T-cell (primary cell): Measurements from ENCODE around the gene RPP40. TPM values are rescaled to one million over a fixed set of nuclear protein-coding genes. Genes with fewer than 3 reads are reported as not detected.

Experiments
- ATAC-seq, 4 experiments: fragments of 200-7000 bp in 3 of 4; fragments of 150-1000 bp in 1 of 4; cut with Tn5 transposase; replicated peaks in 1 of 4; 1 replicate in 3 of 4; 2 replicates in 1 of 4; pipeline ENCODE4 v1.10.0; 2021; ENCODE audit warnings: moderate library complexity in 3 of 4, mild to moderate bottlenecking in 2 of 4, moderate number of reproducible peaks in 1 of 4
- CTCF ChIA-PET, 2 donors: fragments of 300-600 bp; sonication (Branson Sonifier 250); formaldehyde crosslinking; loops; one replicate each; lab custom pipeline; 2022; ENCODE audit warnings: antibody characterized with exemption in 2 of 2; lab: Charles Lee
- POLR2A ChIA-PET, 2 donors: fragments of 300-600 bp; sonication (Branson Sonifier 250); formaldehyde crosslinking; loops; one replicate each; lab custom pipeline; 2022; ENCODE audit warnings: antibody characterized with exemption in 2 of 2; lab: Charles Lee
- DNase-seq, 35 experiments: peaks; one replicate each; pipeline versions ENCODE4 v3.0.0 to v3.0.0-alpha.2; 2013 to 2023
- H3K27ac ChIP-seq: one replicate; pipeline ENCODE4 v1.5.1; 2013; ENCODE audit warnings: low read length
- H3K27me3 ChIP-seq, 2 experiments: replicated peaks in 1 of 2; 1 replicate in 1 of 2; 2 replicates in 1 of 2; pipeline versions ENCODE4 v1.6.1 to v1.7.0; 2013; ENCODE audit warnings: low read length in 1 of 2, mixed read lengths in 1 of 2; ENCODE audit not compliant: control insufficient read depth in 2 of 2, insufficient read depth in 2 of 2; ENCODE audit errors: extremely low read depth in 1 of 2
- H3K36me3 ChIP-seq, 2 donors: 1 replicate in 1 of 2; 2 replicates in 1 of 2; pipeline versions ENCODE4 v1.6.1 to v1.7.0; 2013; ENCODE audit warnings: low read length in 1 of 2; ENCODE audit not compliant: control insufficient read depth in 2 of 2, insufficient read depth in 1 of 2; ENCODE audit errors: extremely low read depth in 1 of 2
- H3K4me1 ChIP-seq, 2 experiments: 1 replicate in 1 of 2; 2 replicates in 1 of 2; pipeline versions ENCODE4 v1.6.1 to v1.7.0; 2013; ENCODE audit warnings: low read length in 2 of 2, mixed read lengths in 1 of 2; ENCODE audit not compliant: insufficient read depth in 2 of 2, control insufficient read depth in 1 of 2; ENCODE audit errors: extremely low read depth in 1 of 2
- H3K4me3 ChIP-seq, 2 donors: 1 replicate in 1 of 2; 2 replicates in 1 of 2; pipeline versions ENCODE4 v1.5.1 to v1.7.0; 2013; ENCODE audit warnings: mild to moderate bottlenecking in 2 of 2, low read length in 1 of 2, moderate library complexity in 1 of 2; ENCODE audit not compliant: control insufficient read depth in 1 of 2; ENCODE audit errors: extremely low read depth in 1 of 2
- H3K9me3 ChIP-seq: 2 replicates; pipeline ENCODE4 v1.7.0; 2013
- H3K27ac Mint-ChIP-seq, 2 donors: one replicate each; pipeline ENCODE4 v1.8.0; 2020 to 2021; ENCODE audit warnings: mild to moderate bottlenecking in 2 of 2, mixed read lengths in 2 of 2
- H3K27me3 Mint-ChIP-seq, 2 donors: one replicate each; pipeline ENCODE4 v1.8.0; 2021 to 2022; ENCODE audit warnings: mixed read lengths in 2 of 2
- H3K36me3 Mint-ChIP-seq: one replicate; pipeline ENCODE4 v1.8.0; 2021; ENCODE audit warnings: mixed read lengths
- H3K4me1 Mint-ChIP-seq, 3 donors: one replicate each; pipeline ENCODE4 v1.8.0; 2020 to 2022; ENCODE audit warnings: mixed read lengths in 3 of 3, mild to moderate bottlenecking in 1 of 3
- H3K4me3 Mint-ChIP-seq, 3 donors: one replicate each; pipeline ENCODE4 v1.8.0; 2020 to 2022; ENCODE audit warnings: mild to moderate bottlenecking in 3 of 3, mixed read lengths in 3 of 3, moderate library complexity in 3 of 3
- H3K9me3 Mint-ChIP-seq, 3 donors: one replicate each; pipeline ENCODE4 v1.8.0; 2020 to 2022; ENCODE audit warnings: mixed read lengths in 3 of 3
- WGBS: methylation state at CpG from one replicate; pipeline ENCODE4 v1.1.5; 2013; ENCODE audit warnings: missing lambda C conversion rate; ENCODE audit not compliant: insufficient coverage; 5-methylcytosine and 5-hydroxymethylcytosine counted together
- total RNA-seq, 35 experiments: library from RNA in 6 of 35; stranded (reverse) in 6 of 35; fragments of 120-200 nt in 1 of 35; gene quantifications; one replicate each; pipeline versions ENCODE4 v1.2.1 to v1.2.4 and lab custom pipeline; 2013 to 2026

Gene RPP40
- total RNA-seq, 5 donors from 2014 or later (not counting 1 experiment from before 2014, with no cell fraction given): 2.0 to 7.8 (median 4.8) TPM

DNA sequence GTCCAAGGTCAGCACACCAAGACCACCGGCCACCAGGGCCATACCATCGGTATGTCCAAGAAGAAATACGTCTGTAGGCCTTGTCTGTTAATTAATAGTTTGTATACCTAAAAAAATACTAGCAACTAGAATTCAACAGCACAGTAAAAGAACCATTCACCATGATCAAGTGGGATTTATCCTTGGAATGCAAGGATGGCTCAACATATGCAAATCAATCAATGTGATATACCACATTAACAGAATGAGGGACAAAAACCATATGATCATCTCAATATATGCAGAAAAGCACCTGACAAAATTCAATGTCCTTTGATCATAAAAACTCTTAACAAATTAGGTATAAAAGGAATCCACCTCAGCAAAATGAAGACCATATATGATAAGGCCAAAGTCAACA, 24.4 kb downstream of the RPP40 start:
- Histone ChIP-seq H3K36me3 (no peaks in the 10 kb centered on the region), H3K27me3 (peaks cover 0 to 12% of the 10 kb centered on the region in 2 experiments), H3K9me3 (no peaks in the 10 kb centered on the region), H3K27ac (no peak overlapping the region), H3K4me3 (no peak overlapping the region), H3K4me1 (no peaks in the 10 kb centered on the region)
- Mint-ChIP-seq H3K27ac (no peak overlapping the region), H3K27me3 (peaks cover 7 to 9% of the 10 kb centered on the region in 2 donors), H3K36me3 (no peaks in the 10 kb centered on the region), H3K9me3 (peaks cover 13 to 22% (median 20%) of the 10 kb centered on the region in 3 donors), H3K4me1 (no peaks in the 10 kb centered on the region), H3K4me3 (no peak overlapping the region)
- ChIA-PET POLR2A (interaction anchor here in 1 of 2 donors (0.6 kb wide), 1 partner anchor 175 kb away, joined by 3 read pairs; no protein-coding TSS in a partner anchor), CTCF (no interaction called here)
- ATAC-seq (no peak), DNase-seq (no peak)
- WGBS: no CpG with 5 or more reads among the region's 3 CpGs

DNA sequence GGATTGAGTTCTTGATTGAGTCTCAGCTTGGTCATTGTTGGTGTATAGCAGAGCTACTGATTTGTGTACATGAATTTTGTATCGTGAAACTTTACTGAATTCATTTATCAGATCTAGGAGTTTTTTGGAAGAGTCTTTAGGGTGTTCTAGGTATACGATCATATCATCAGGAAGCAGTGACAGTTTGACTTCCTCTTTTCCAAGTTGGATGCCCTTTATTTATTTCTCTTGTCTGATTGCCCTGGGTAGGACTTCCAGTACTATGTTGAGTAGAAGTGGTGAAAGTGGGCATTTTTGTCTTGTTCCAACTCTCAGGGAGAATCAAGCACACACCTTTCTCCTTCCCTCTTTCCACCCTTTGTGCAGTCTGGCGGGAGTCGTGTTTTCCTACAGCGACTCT, 26.4 kb downstream of the RPP40 start:
- Mint-ChIP-seq H3K4me3 (no peak overlapping the region), H3K27ac (no peak overlapping the region), H3K4me1 (no peaks in the 10 kb centered on the region), H3K9me3 (peaks cover 13 to 22% (median 20%) of the 10 kb centered on the region in 3 donors), H3K27me3 (peaks cover 5 to 15% of the 10 kb centered on the region in 2 donors), H3K36me3 (no peaks in the 10 kb centered on the region)
- ChIA-PET POLR2A (no interaction called here), CTCF (no interaction called here)
- Histone ChIP-seq H3K36me3 (no peaks in the 10 kb centered on the region), H3K27me3 (peaks cover 0 to 14% of the 10 kb centered on the region in 2 experiments), H3K4me3 (no peak overlapping the region), H3K4me1 (no peaks in the 10 kb centered on the region), H3K27ac (no peak overlapping the region), H3K9me3 (no peaks in the 10 kb centered on the region)
- DNase-seq: no peak
- ATAC-seq: no peak
- WGBS: 63% methylated on average over 3 of the region's 5 CpGs

DNA sequence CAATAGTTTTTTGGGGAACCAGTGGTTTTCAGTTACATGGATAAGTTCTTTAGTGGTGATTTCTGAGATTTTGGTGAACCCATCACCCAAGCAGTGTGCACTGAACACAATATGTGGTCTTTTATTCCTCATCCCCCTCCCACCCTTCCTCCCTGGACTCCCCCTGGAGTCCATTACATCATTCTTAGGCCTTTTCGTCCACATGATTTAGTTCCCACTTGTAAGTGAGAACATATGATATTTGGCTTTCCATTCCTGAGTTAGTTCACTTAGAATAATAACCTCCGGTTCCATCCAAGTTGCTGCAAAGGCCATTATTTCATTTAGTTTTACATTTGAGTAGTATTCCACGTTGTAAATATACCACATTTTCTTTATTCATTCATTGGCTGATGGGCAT, 28.3 kb downstream of the RPP40 start:
- no peak overlapping the region for H3K4me3 Mint-ChIP-seq
- WGBS: no CpG with 5 or more reads among the region's 3 CpGs
- peaks cover 13 to 21% (median 17%) of the 10 kb centered on the region in 3 donors for H3K9me3 Mint-ChIP-seq
- no peaks in the 10 kb centered on the region for H3K36me3 Mint-ChIP-seq
- ChIA-PET POLR2A (no interaction called here), CTCF (no interaction called here)
- Histone ChIP-seq H3K27ac (no peak overlapping the region), H3K36me3 (no peaks in the 10 kb centered on the region), H3K4me1 (no peaks in the 10 kb centered on the region), H3K9me3 (no peaks in the 10 kb centered on the region), H3K27me3 (peaks cover 0 to 15% of the 10 kb centered on the region in 2 experiments), H3K4me3 (no peak overlapping the region)
- H3K4me1 Mint-ChIP-seq: no peaks in the 10 kb centered on the region
- DNase-seq (no peak), ATAC-seq (no peak)
- H3K27ac Mint-ChIP-seq: no peak overlapping the region
- H3K27me3 Mint-ChIP-seq: peaks cover 9 to 22% of the 10 kb centered on the region in 2 donors

DNA sequence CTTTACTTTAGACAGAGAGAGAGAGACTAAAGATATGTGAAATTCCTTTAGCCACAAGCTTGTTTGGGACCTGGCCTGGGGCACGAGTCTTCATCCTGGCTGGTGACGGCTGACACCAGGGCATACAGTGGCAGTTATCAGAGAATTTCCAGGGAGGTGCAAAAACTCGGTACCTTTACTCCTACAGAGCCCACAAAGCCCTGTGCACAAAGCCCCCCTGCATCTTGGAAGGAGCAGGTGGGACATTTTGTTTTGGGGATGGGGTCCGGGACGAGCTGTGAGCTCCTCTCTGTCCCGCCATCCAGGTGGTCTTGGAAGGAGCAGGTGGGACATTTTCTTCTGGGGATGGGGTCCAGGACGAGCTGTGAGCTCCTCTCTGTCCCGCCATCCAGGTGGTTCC, 28.9 kb downstream of the RPP40 start:
- H3K9me3 ChIP-seq: no peaks in the 10 kb centered on the region
- DNase-seq (no peak), ATAC-seq (no peak)
- H3K27ac Mint-ChIP-seq: no peak overlapping the region
- H3K9me3 Mint-ChIP-seq: peaks cover 13 to 19% (median 17%) of the 10 kb centered on the region in 3 donors
- ChIA-PET CTCF (no interaction called here), POLR2A (no interaction called here)
- no peak overlapping the region for H3K4me3 Mint-ChIP-seq
- no peaks in the 10 kb centered on the region for H3K36me3 Mint-ChIP-seq
- H3K4me1 ChIP-seq: no peaks in the 10 kb centered on the region
- 40% methylated on average over 3 of the region's 8 CpGs for WGBS
- H3K27ac ChIP-seq: no peak overlapping the region
- peaks cover 9 to 22% of the 10 kb centered on the region in 2 donors for H3K27me3 Mint-ChIP-seq
- no peaks in the 10 kb centered on the region for H3K36me3 ChIP-seq
- no peaks in the 10 kb centered on the region for H3K4me1 Mint-ChIP-seq
- H3K27me3 ChIP-seq: peaks cover 0 to 15% of the 10 kb centered on the region in 2 experiments
- H3K4me3 ChIP-seq: no peak overlapping the region

DNA sequence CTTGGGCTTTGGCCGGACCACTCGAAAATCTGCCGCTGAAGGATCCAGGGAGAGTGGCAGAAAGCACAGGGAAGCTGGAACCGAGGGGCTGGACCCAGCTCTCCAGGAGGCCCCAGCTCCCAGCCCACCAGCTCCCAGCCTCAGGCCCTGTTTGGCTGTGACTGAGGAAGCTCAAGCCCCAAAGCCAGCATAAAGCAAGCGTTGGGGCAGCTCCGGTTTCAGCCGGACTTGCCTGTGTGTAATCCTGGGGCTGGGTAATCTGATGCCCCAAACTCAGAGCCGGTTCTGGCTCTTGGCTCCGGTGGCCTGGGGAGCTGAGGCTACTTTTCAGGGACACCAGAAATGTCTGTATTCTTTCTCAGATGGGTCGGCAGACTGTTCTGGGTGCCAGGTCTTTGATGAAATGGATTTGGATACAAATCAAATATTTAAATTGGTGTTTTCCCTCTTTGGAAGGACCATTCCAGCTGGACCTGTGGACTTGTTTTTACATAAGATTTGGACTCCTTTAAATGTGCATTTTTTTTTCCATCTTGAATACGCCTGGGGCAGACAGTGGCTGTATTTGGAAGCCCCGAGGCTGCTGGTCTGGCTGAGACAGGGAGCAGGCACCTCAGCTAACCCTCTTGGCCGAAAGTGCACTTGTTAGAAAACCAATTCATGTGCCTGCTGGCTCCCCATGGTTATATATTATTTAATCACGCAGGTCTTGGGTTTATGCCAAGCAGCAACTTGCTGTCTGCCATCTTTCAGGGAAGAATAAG, 29.7 kb downstream of the RPP40 start:
- H3K27me3 Mint-ChIP-seq: peaks cover 9 to 22% of the 10 kb centered on the region in 2 donors
- no peak overlapping the region for H3K27ac ChIP-seq
- H3K4me1 Mint-ChIP-seq: no peaks in the 10 kb centered on the region
- H3K27ac Mint-ChIP-seq: no peak overlapping the region
- H3K27me3 ChIP-seq: peaks cover 0 to 15% of the 10 kb centered on the region in 2 experiments
- no peaks in the 10 kb centered on the region for H3K36me3 Mint-ChIP-seq
- WGBS: 76% methylated on average over 10 of the region's 14 CpGs
- ChIA-PET POLR2A (no interaction called here), CTCF (no interaction called here)
- H3K9me3 Mint-ChIP-seq: peaks cover 9 to 13% (median 12%) of the 10 kb centered on the region in 3 donors
- H3K4me3 Mint-ChIP-seq: no peak overlapping the region
- H3K36me3 ChIP-seq: no peaks in the 10 kb centered on the region
- no peak for ATAC-seq
- H3K4me3 ChIP-seq: no peak overlapping the region
- no peaks in the 10 kb centered on the region for H3K4me1 ChIP-seq
- DNase-seq: no peak
- no peaks in the 10 kb centered on the region for H3K9me3 ChIP-seq

DNA sequence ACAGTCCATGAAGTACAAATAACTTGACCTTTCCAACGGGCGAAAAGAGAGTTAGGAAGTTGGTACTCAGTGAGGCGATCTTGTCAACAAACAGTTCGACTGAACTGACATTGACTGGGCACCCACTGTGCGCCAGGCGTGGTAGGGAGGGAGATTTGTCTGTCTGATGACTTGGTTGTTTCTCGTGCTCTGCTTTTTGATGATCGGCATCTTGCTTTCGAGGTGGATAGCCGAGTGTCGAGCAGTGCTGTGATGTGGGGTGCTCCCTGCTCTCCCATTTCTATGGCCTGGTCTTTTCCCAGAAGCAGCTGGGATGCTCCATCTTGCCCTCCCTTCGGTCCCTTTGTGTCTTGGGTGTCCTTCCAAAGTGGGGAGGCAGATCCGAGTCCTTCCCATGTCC, 30.4 kb downstream of the RPP40 start:
- ChIA-PET CTCF (no interaction called here), POLR2A (no interaction called here)
- Mint-ChIP-seq H3K9me3 (peaks cover 9 to 13% (median 9%) of the 10 kb centered on the region in 3 donors), H3K4me3 (no peak overlapping the region), H3K4me1 (no peaks in the 10 kb centered on the region), H3K36me3 (no peaks in the 10 kb centered on the region), H3K27me3 (peaks cover 9 to 22% of the 10 kb centered on the region in 2 donors), H3K27ac (no peak overlapping the region)
- no peak for DNase-seq
- H3K9me3 ChIP-seq: no peaks in the 10 kb centered on the region
- WGBS: 94% methylated on average over 9 of the region's 13 CpGs
- no peak for ATAC-seq
- peaks cover 0 to 15% of the 10 kb centered on the region in 2 experiments for H3K27me3 ChIP-seq
- H3K36me3 ChIP-seq: no peaks in the 10 kb centered on the region
- no peaks in the 10 kb centered on the region for H3K4me1 ChIP-seq
- H3K4me3 ChIP-seq: no peak overlapping the region
- no peak overlapping the region for H3K27ac ChIP-seq
